Spleen (tissue), 13 donors: ENCODE results near the gene FAM185A. TPM values are rescaled to one million over a fixed set of nuclear protein-coding genes. Genes with fewer than 3 reads are reported as not detected.
"Not testable (repeated sequence)": the region's sequence is repeated elsewhere in the genome, so short reads cannot be mapped to it uniquely, and the experiment has no call there.

Source experiments
- DNase-seq: peaks from one replicate; pipeline ENCODE4 v3.0.0-alpha.2; 2020
- H3K27ac ChIP-seq, 8 donors: fragments of 200-600 bp; sonication (generic) in 7 of 8; 1 replicate in 4 of 8; 2 replicates in 4 of 8; pipeline versions ENCODE4 v1.5.0 to v1.8.0; 2016 to 2021; ENCODE audit warnings: inconsistent platforms in 4 of 8, mild to moderate bottlenecking in 4 of 8, moderate library complexity in 1 of 8
- H3K27me3 ChIP-seq, 7 donors: fragments of 200-600 bp; sonication (generic) in 6 of 7; replicated peaks in 1 of 7; 1 replicate in 4 of 7; 2 replicates in 3 of 7; pipeline versions ENCODE4 v1.5.0 to v1.8.0; 2016 to 2021; ENCODE audit warnings: inconsistent platforms in 3 of 7, mild to moderate bottlenecking in 1 of 7
- H3K36me3 ChIP-seq, 6 donors: fragments of 200-600 bp; sonication (generic) in 5 of 6; 1 replicate in 4 of 6; 2 replicates in 2 of 6; pipeline versions ENCODE4 v1.5.0 to v1.8.0; 2016 to 2021; ENCODE audit warnings: inconsistent platforms in 2 of 6
- H3K4me1 ChIP-seq, 6 donors: fragments of 200-600 bp; sonication (generic) in 5 of 6; 1 replicate in 3 of 6; 2 replicates in 3 of 6; pipeline versions ENCODE4 v1.5.0 to v1.8.0; 2016 to 2021; ENCODE audit warnings: inconsistent platforms in 3 of 6
- H3K4me3 ChIP-seq, 8 donors: fragments of 200-600 bp; sonication (generic) in 7 of 8; 1 replicate in 4 of 8; 2 replicates in 4 of 8; pipeline versions ENCODE4 v1.5.0 to v1.8.0; 2016 to 2021; ENCODE audit warnings: inconsistent platforms in 4 of 8, mild to moderate bottlenecking in 4 of 8, moderate library complexity in 2 of 8
- H3K9me3 ChIP-seq, 8 donors: fragments of 200-600 bp; sonication (generic) in 7 of 8; 1 replicate in 4 of 8; 2 replicates in 4 of 8; pipeline versions ENCODE4 v1.5.0 to v1.8.0; 2016 to 2021; ENCODE audit warnings: inconsistent platforms in 4 of 8
- POLR2AphosphoS5 ChIP-seq, 3 donors: sonication (generic); formaldehyde crosslinking; IDR thresholded peaks; one replicate each; pipeline ENCODE4 v1.5.1; 2017; ENCODE audit warnings: antibody characterized with exemption in 3 of 3
- WGBS, 5 donors: extraction: QIAGEN DNeasy Blood & Tissue Kit in 3 of 5; methylation state at CpG; one replicate each; pipeline versions ENCODE4 v1.1.5 to v1.1.7; 2013 to 2018; 5-methylcytosine and 5-hydroxymethylcytosine counted together
- intact Hi-C: fragments of 100-400 bp; cut with DNase I; formaldehyde crosslinking; loops from one replicate; pipeline ENCODE4 v1.15.0; 2023; ENCODE audit warnings: low total_unique reads
- long read RNA-seq, 2 donors: transcript quantifications; one replicate each; lab custom pipeline, GENCODE V29; 2026
- polyA plus RNA-seq, 3 donors: library from polyadenylated mRNA; stranded (reverse); fragments of 200-250 nt; gene quantifications; one replicate each; pipeline ENCODE4 v1.2.1, GENCODE V29; 2013
- total RNA-seq, 7 donors: library from RNA; depleted of rRNA in 3 of 7; stranded (reverse); fragments of >200 nt in 3 of 7; fragmentation: NEBNext Ultra II Directional in 4 of 7; extraction: Animal tissue kit (Norgen Biotek cat#: 25700) in 4 of 7; gene quantifications; one replicate each; pipeline versions ENCODE4 v1.1.0 to v1.2.1, GENCODE V29; 2016 to 2021
- donor health status: healthy with polysubstance abuse.
- donor health status: DM: no; HTN: no; CAD: no; lungs with moderate emphysema.
- donor health status: DM: no; HTN: no; CAD: no.
- donor health status: Bipolar disorder and iron deficiency.
- donor health status: healthy.
- donor health status: DM: no; HTN: no; CAD: no.
- donor health status: DM: yes; HTN: yes; CAD: no.

Gene FAM185A
- total RNA-seq: 10 to 100 TPM in 5 of 7 donors, 1 to 10 TPM in 2; 6.6 to 22.4 (median 12.4) TPM
- 1 to 10 TPM; 3.1 to 4.2 (median 3.2) TPM for polyA plus RNA-seq
- long read RNA-seq, donor 1, partial matches to known transcripts: 0 of 1 reads
- long read RNA-seq, donor 1, other reads (novel, unspliced or antisense): 0 of 1 reads
- long read RNA-seq, donor 2: 0 reads

- peak; percentile 97 for DNase-seq
- H3K27me3 ChIP-seq, H3K9me3 ChIP-seq, intact Hi-C loops, H3K36me3 ChIP-seq: not testable (repeated sequence)
- Histone ChIP-seq H3K27ac (peak within 1 kb of the TSS in 7 of 8 donors; percentile 41 to 83 (median 74)), H3K4me1 (peaks cover 7 to 23% (median 18%) of the 10 kb centered on the region in 6 donors), H3K4me3 (peak within 1 kb of the TSS; percentile 54 to 81 (median 64))
- peak; percentile 53 to 69 (median 65) for TF ChIP-seq POLR2AphosphoS5 (IDR thresholded peaks at IDR 0.05)
- 0% methylated on average over 22 to 47 of the region's 47 CpGs for WGBS, 5 donors
Observed at GRCh38 chr7:102748605-102749444, at the start of gene FAM185A. FAM185A (plus strand) TSS chr7:102748999; CDS start chr7:102749208, 209 bp downstream.

DNA sequence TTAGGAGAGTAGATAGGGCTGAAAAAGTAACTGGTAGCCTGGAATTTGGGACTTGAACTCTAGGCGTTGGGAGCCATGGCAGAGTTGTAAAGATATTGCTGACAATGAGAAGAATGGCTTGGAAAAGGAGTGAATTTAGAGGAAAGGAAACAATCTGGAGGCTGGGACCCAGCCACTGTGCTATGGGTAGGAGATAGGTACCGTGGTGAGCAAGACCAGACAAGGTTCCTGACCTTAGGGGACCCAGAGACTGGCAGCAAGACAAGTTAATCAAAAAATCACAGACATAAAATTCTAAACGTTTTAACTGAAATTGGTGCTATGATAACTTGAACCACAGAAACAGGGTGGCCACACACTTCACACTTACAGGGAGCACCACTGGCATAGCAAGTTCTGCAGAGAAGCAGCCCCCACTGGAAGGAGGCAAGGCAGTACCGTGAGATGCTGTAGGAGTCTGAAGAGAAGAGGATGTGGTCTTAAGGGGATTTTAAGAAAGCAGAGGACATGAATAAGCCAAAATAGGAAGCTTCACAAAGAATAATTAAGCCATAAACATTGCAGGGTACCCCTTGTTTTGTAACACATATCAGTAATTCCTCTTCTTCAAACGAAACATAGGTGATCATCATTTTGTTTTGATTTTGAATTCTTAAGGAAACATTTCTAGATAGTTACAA is 35.6 kb upstream of the FAM185A start:
- not testable (repeated sequence) for H3K4me1 ChIP-seq, DNase-seq, H3K4me3 ChIP-seq

DNA sequence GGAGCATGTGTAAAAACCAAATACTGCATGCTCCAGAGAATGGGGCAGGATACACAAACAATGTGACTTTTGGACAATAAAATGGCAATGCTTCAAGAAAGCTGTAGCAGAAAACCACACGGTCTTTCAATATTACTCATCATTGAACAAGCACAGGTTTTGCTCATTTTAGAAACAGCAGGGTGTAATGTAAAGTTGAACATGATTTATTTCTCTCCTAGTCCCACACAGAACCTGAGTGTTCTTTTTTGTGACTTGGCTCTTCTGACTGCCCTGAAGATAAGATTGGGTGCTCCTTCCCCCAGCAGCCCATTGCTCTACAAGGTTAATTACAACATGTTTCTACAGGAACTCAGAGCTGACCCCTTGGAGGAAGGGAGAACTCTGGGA is 35.1 kb upstream of the FAM185A start:
- intact Hi-C loops, H3K4me1 ChIP-seq, H3K9me3 ChIP-seq, H3K27me3 ChIP-seq, H3K4me3 ChIP-seq, H3K36me3 ChIP-seq, DNase-seq: not testable (repeated sequence)
- no CpG with 5 or more reads among the region's 1 CpG for WGBS, 5 donors
- peak overlapping the region in 4 of 8 donors; percentile 13 to 82 (median 36) for H3K27ac ChIP-seq

More for the DNA sequence above, 35.6 kb upstream of the FAM185A start:
- 28 to 45% (median 41%) methylated on average over 5 of the region's 5 CpGs for WGBS, 5 donors
- H3K9me3 ChIP-seq, intact Hi-C loops, H3K27me3 ChIP-seq, H3K36me3 ChIP-seq: not testable (repeated sequence)
- H3K27ac ChIP-seq: peak overlapping the region in 4 of 8 donors; percentile 13 to 82 (median 36)

- H3K27me3 ChIP-seq, DNase-seq, intact Hi-C loops, H3K4me3 ChIP-seq, H3K36me3 ChIP-seq, H3K9me3 ChIP-seq, H3K4me1 ChIP-seq: not testable (repeated sequence)
- H3K27ac ChIP-seq: peak overlapping the region in 1 of 8 donors; percentile 55
- WGBS, 5 donors: 78 to 94% (median 83%) methylated on average over 3 to 6 of the region's 6 CpGs
Observed at GRCh38 chr7:102714774-102715522, 33.9 kb upstream of the FAM185A start.

DNA sequence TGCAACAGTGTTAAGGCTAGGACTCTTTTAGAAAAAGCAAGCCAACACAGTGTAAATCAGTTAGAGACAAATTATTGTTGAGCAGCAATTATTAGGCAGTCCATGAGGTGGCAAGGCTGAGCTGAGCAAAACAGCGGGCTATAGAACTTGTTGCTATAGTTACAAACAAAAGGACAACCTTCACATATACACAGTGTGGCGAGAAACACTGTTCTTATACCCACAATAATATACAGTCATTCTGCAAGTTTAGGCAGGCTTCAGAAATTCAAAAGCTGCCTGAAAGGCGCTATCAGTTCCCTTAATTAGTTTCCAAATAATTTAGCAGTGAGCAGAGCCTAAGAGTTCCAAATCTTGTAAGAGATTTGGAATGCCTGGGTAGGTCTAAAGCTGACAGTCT is 33.1 kb upstream of the FAM185A start:
- DNase-seq, H3K36me3 ChIP-seq, H3K4me1 ChIP-seq, H3K27me3 ChIP-seq, H3K4me3 ChIP-seq, intact Hi-C loops, H3K9me3 ChIP-seq, H3K27ac ChIP-seq: not testable (repeated sequence)
- 63 to 77% (median 71%) methylated on average over 2 to 3 of the region's 3 CpGs for WGBS, 5 donors

DNA sequence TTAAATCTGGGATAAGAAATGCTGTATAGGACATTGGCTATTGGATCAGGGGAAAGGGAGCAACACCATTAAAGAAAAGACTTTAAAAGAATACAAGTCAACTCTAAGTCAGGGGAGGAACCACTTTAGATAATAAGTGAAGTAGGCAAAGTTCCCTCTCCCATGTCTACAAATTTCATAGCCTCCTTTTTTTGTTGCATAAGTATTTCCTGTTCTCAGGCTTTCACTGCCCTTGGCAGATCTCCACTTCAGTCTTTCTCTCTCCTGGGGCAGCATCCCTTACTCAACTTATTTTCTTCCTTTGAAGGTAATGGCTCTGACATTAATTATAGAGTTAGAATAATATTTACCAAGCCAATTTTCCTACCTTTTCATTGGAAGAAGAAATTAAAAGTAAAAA is 30.3 kb upstream of the FAM185A start:
- H3K27me3 ChIP-seq, H3K36me3 ChIP-seq, intact Hi-C loops, DNase-seq, H3K4me1 ChIP-seq, H3K9me3 ChIP-seq, H3K4me3 ChIP-seq: not testable (repeated sequence)
- H3K27ac ChIP-seq: peak overlapping the region in 1 of 8 donors; percentile 69

- 82 to 97% (median 95%) methylated on average over 5 of the region's 5 CpGs for WGBS, 5 donors
- H3K36me3 ChIP-seq, intact Hi-C loops: not testable (repeated sequence)
Observed at GRCh38 chr7:102726170-102726569, 22.6 kb upstream of the FAM185A start.

GRCh38 chr7:102729670-102730069 is 19.1 kb upstream of the FAM185A start:
- H3K4me3 ChIP-seq, H3K27me3 ChIP-seq, DNase-seq, intact Hi-C loops, H3K4me1 ChIP-seq, H3K9me3 ChIP-seq, H3K36me3 ChIP-seq, H3K27ac ChIP-seq: not testable (repeated sequence)
- 72 to 88% (median 80%) methylated on average over 2 of the region's 2 CpGs for WGBS, 5 donors

More at GRCh38 chr7:102726170-102726569, 22.6 kb upstream of the FAM185A start:
- H3K4me3 ChIP-seq, H3K27ac ChIP-seq, H3K4me1 ChIP-seq, DNase-seq, H3K9me3 ChIP-seq, H3K27me3 ChIP-seq: not testable (repeated sequence)

DNA sequence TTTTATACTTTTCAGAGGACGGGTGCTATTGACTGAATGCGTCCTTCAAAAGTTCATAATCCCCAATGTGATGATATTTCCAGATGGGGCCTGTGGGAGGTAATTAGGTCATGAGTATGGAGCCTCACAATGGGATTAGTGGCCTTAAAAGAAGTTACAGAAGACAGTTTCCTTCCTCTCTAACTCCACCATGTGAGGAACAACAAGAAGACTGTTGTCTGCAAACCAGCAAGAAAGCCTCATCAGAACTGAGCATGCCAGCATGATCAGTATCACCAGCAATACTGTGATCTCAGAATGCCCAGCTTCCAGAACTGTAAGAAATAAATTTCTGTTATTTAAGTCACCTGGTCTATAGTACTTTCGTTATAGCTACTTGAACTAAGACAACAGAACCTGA is 18.4 kb upstream of the FAM185A start:
- not testable (repeated sequence) for H3K4me1 ChIP-seq
- WGBS, 5 donors: 86 to 100% (median 93%) methylated on average over 1 to 3 of the region's 3 CpGs

More for the DNA sequence above, 18.4 kb upstream of the FAM185A start:
- H3K36me3 ChIP-seq, intact Hi-C loops, DNase-seq, H3K27ac ChIP-seq, H3K4me3 ChIP-seq, H3K27me3 ChIP-seq, H3K9me3 ChIP-seq: not testable (repeated sequence)
